OCI-LY1 (cell line): ENCODE measurements around the gene ANKFN1.

Source experiments
- EZH2 ChIP-seq: fragments of 200-600 bp; sonication (generic), shearing (Covaris generic); IDR thresholded peaks from 2 replicates; pipeline ENCODE4 v1.8.0; 2017; ENCODE audit warnings: borderline replicate concordance, mixed run types, mild to moderate bottlenecking, antibody characterized with exemption, low read length, moderate library complexity, mixed read lengths
- TF ChIP-seq, protein P1 (sequence below): fragments of 200-600 bp; sonication (generic), shearing (Covaris generic); IDR thresholded peaks from 2 replicates; pipeline ENCODE4 v1.5.1; 2017; ENCODE audit warnings: mild to moderate bottlenecking, antibody characterized with exemption, low read length, moderate library complexity, mixed read lengths

DNA sequence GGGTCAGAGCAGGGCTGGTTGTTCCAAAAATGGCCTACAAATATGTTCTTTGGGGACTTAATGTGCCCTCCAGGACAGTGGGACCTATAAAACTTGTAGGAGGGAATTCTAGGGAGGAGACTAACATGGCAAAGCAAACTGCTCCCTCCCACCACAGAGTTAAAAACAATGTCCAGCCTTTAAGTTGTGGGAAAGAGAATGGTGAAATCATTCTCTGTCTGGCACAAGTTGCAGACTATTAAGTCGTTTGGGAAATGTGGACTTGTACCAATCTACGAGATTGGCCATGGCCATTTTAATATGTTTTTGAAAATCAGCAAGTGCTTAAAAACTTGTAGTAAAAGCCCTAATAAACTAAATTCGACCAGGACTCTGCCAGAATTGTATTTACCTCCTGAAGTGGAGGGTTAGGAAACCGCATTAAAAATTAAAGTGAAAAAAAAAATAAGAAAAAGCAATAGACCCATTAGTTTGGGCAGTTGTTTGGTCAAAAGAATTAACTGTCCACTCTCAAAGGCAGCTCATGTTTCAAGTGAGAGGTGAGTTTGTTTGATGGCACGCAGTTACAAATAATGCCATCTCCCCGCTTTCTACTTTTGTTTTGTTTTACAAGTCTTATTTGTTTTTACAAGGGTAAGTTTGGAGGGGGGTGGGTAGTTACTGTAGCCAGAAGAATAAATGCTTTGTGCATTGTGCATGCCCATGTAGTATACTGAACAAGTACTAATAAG lies 32.4 kb downstream of the ANKFN1 start:
- TF ChIP-seq, protein P1, sequence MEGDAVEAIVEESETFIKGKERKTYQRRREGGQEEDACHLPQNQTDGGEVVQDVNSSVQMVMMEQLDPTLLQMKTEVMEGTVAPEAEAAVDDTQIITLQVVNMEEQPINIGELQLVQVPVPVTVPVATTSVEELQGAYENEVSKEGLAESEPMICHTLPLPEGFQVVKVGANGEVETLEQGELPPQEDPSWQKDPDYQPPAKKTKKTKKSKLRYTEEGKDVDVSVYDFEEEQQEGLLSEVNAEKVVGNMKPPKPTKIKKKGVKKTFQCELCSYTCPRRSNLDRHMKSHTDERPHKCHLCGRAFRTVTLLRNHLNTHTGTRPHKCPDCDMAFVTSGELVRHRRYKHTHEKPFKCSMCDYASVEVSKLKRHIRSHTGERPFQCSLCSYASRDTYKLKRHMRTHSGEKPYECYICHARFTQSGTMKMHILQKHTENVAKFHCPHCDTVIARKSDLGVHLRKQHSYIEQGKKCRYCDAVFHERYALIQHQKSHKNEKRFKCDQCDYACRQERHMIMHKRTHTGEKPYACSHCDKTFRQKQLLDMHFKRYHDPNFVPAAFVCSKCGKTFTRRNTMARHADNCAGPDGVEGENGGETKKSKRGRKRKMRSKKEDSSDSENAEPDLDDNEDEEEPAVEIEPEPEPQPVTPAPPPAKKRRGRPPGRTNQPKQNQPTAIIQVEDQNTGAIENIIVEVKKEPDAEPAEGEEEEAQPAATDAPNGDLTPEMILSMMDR: no peak
- TF ChIP-seq EZH2: no peak
